Endodermal cell (in vitro differentiated cells): ENCODE results near the gene EPAS1. TPM values are rescaled to one million over a fixed set of nuclear protein-coding genes. Genes with fewer than 3 reads are reported as not detected.

Source experiments
- DNase-seq: peaks from one replicate; pipeline ENCODE4 v3.0.0-alpha.2; 2017
- H3K27ac ChIP-seq: 2 replicates; pipeline ENCODE4 v1.5.1; 2013; ENCODE audit warnings: mild to moderate bottlenecking, low read depth, low read length, moderate library complexity
- H3K27me3 ChIP-seq: 2 replicates; pipeline ENCODE4 v1.6.1; 2013; ENCODE audit warnings: mild to moderate bottlenecking, low read length, moderate library complexity; ENCODE audit not compliant: insufficient read depth, control insufficient read depth, poor library complexity, severe bottlenecking
- H3K36me3 ChIP-seq: 2 replicates; pipeline ENCODE4 v1.7.0; 2013; ENCODE audit warnings: mild to moderate bottlenecking, low read length, moderate library complexity; ENCODE audit not compliant: control insufficient read depth, insufficient read depth
- H3K4me1 ChIP-seq: one replicate; pipeline ENCODE4 v1.7.0; 2013; ENCODE audit warnings: low read length; ENCODE audit not compliant: control insufficient read depth, insufficient read depth
- H3K4me3 ChIP-seq: 2 replicates; pipeline ENCODE4 v1.5.1; 2013; ENCODE audit warnings: mild to moderate bottlenecking, low read length, moderate library complexity
- H3K9ac ChIP-seq: 2 replicates; pipeline ENCODE4 v1.6.1; 2013; ENCODE audit warnings: mild to moderate bottlenecking, low read length, moderate library complexity; ENCODE audit not compliant: poor library complexity, severe bottlenecking; ENCODE audit errors: extremely low read depth
- H3K9me3 ChIP-seq: 2 replicates; pipeline ENCODE4 v1.6.1; 2013; ENCODE audit warnings: mild to moderate bottlenecking, low read length, moderate library complexity; ENCODE audit not compliant: control insufficient read depth
- H3K27ac Mint-ChIP-seq: 2 replicates; pipeline ENCODE4 v1.8.0; 2020; ENCODE audit warnings: mixed read lengths
- H3K27me3 Mint-ChIP-seq: 2 replicates; pipeline ENCODE4 v1.8.0; 2021; ENCODE audit warnings: mild to moderate bottlenecking, mixed read lengths; ENCODE audit not compliant: insufficient read depth
- H3K36me3 Mint-ChIP-seq: 2 replicates; pipeline ENCODE4 v1.8.0; 2020; ENCODE audit warnings: low read depth, mixed read lengths
- H3K4me1 Mint-ChIP-seq: 2 replicates; pipeline ENCODE4 v1.8.0; 2020; ENCODE audit warnings: mixed read lengths
- H3K4me3 Mint-ChIP-seq: 2 replicates; pipeline ENCODE4 v1.8.0; 2020; ENCODE audit warnings: mild to moderate bottlenecking, moderate library complexity, mixed read lengths
- H3K9me3 Mint-ChIP-seq: 2 replicates; pipeline ENCODE4 v1.8.0; 2020; ENCODE audit warnings: mild to moderate bottlenecking, mixed read lengths
- WGBS, 2 experiments: methylation state at CpG; one replicate each; pipeline versions ENCODE4 v1.1.5 to v1.1.7; 2013; ENCODE audit warnings: missing lambda C conversion rate in 2 of 2, mixed read lengths in 1 of 2; ENCODE audit not compliant: insufficient coverage in 1 of 2, insufficient read length in 1 of 2; 5-methylcytosine and 5-hydroxymethylcytosine counted together
- total RNA-seq, 2 donors: library from RNA; stranded (reverse); fragmentation: NEBNext Ultra II Directional in 1 of 2; extraction: Animal tissue kit (Norgen Biotek cat#: 25700) in 1 of 2; gene quantifications; 2 replicates in 1 of 2; 3 replicates in 1 of 2; pipeline ENCODE4 v1.2.1, GENCODE V29; 2021
- TF ChIP-seq, protein P1 (sequence below): fragments of 200-600 bp; sonication (generic); conservative IDR thresholded peaks from 2 replicates; pipeline ENCODE4 v1.5.0; 2021; ENCODE audit warnings: antibody characterized with exemption, mild to moderate bottlenecking

Gene EPAS1
- total RNA-seq, 2 donors from 2014 or later, result 1.2 to 1.9 TPM

DNA sequence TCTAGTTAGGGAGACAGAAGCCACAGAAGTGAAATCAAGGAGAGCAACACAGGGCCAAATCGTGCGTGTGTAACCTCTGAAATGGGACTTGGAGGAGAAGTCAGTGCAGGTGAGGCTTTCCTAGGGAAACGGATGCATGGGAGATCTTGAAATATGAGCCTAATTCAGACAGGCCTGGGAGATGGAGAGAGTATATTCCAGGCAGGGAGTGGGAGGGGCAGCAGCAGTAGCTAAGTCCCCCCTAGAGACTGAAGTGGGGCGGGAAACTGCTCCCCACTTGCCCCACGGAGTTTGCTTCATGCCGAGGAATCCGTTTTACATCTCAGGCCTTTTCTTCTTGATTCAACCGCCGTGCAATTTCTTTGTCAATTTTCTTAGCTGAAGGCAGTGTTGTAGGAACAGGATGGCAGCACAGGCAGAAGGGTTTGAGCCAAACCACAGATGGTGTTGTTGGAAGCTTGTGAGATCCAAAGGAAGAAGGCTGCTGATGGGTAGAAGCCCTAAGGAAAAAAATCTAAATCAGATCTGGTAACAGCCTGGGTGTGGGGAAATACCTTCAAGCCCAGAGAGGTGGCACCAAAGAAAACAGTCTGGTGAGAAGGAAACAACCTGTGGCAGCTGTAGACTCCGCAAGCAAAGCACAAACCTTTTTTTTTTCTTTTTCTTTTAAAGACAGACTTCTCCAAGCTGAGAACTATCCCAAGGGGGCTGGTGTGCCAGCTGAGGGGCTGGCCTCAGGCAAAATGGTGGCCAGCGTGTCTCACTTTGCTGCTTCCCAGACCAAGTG, 40.2 kb downstream of the EPAS1 start:
- H3K9me3 ChIP-seq, result no peaks in the 10 kb centered on the region
- Mint-ChIP-seq H3K27ac (no peak overlapping the region), H3K36me3 (no peaks in the 10 kb centered on the region), H3K27me3 (peaks cover 38% of the 10 kb centered on the region), H3K9me3 (no peaks in the 10 kb centered on the region), H3K4me3 (no peak overlapping the region), H3K4me1 (peaks cover 25% of the 10 kb centered on the region)
- H3K4me1 ChIP-seq, result peaks cover 9% of the 10 kb centered on the region
- no peak overlapping the region for H3K4me3 ChIP-seq
- H3K27me3 ChIP-seq, result peaks cover 19% of the 10 kb centered on the region
- no peak for DNase-seq
- 87 to 92% methylated on average over 10 to 11 of the region's 11 CpGs for WGBS, 2 experiments
- no peak overlapping the region for H3K27ac ChIP-seq
- H3K9ac ChIP-seq, result no peak overlapping the region
- TF ChIP-seq, protein P1, sequence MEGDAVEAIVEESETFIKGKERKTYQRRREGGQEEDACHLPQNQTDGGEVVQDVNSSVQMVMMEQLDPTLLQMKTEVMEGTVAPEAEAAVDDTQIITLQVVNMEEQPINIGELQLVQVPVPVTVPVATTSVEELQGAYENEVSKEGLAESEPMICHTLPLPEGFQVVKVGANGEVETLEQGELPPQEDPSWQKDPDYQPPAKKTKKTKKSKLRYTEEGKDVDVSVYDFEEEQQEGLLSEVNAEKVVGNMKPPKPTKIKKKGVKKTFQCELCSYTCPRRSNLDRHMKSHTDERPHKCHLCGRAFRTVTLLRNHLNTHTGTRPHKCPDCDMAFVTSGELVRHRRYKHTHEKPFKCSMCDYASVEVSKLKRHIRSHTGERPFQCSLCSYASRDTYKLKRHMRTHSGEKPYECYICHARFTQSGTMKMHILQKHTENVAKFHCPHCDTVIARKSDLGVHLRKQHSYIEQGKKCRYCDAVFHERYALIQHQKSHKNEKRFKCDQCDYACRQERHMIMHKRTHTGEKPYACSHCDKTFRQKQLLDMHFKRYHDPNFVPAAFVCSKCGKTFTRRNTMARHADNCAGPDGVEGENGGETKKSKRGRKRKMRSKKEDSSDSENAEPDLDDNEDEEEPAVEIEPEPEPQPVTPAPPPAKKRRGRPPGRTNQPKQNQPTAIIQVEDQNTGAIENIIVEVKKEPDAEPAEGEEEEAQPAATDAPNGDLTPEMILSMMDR, result peak; percentile 19
- no peaks in the 10 kb centered on the region for H3K36me3 ChIP-seq

DNA sequence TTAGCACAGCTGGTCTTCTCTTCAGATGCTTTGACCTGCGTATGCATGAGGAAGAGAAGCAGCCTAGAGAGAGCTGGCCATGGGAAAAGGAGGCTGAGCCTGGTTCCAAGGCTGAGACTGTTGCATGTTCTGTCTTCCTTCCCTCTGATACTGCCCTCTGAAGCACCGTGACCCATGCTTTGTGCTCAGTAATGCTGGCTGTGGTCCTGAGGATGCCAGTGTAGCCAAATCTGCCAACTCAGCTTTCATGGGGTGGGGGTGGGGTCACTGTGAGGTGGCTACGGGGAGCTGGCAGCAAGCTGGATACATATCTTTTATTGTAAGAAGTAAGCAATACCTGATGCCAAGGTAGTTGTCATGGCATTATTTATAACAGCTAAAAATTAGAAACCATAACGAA, 41.5 kb downstream of the EPAS1 start:
- Mint-ChIP-seq H3K9me3 (no peaks in the 10 kb centered on the region), H3K27me3 (peaks cover 33% of the 10 kb centered on the region), H3K27ac (no peak overlapping the region), H3K36me3 (no peaks in the 10 kb centered on the region), H3K4me3 (no peak overlapping the region), H3K4me1 (peaks cover 32% of the 10 kb centered on the region)
- no peaks in the 10 kb centered on the region for H3K36me3 ChIP-seq
- peaks cover 9% of the 10 kb centered on the region for H3K4me1 ChIP-seq
- H3K27me3 ChIP-seq, result peaks cover 19% of the 10 kb centered on the region
- WGBS, 2 experiments, result 90 to 91% methylated on average over 1 to 4 of the region's 4 CpGs
- H3K9me3 ChIP-seq, result no peaks in the 10 kb centered on the region
- no peak overlapping the region for H3K27ac ChIP-seq
- H3K4me3 ChIP-seq, result no peak overlapping the region
- TF ChIP-seq, protein P1, result no peak
- DNase-seq, result no peak
- H3K9ac ChIP-seq, result no peak overlapping the region

DNA sequence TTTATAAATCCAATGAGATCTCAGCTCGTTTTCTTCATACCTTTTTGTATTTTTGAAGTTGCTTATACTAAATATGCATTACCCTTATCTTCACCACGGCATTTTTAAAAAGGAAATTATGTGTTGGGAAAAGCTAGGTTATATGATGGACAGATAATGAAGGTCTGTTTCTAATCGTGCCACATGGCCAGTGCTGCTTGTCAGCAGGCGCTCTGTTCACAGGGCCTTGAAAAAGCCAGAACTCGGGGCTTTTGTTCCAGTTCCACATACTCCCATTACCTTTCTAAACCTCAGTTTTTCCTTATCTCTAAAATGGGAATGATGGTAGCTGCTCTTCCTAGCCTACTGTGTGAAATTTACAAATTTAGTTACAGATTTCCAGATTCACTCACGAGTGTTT, 42.0 kb downstream of the EPAS1 start:
- Histone ChIP-seq H3K4me1 (peaks cover 9% of the 10 kb centered on the region), H3K9ac (no peak overlapping the region), H3K27me3 (peaks cover 19% of the 10 kb centered on the region), H3K9me3 (no peaks in the 10 kb centered on the region), H3K36me3 (no peaks in the 10 kb centered on the region), H3K27ac (no peak overlapping the region), H3K4me3 (no peak overlapping the region)
- H3K4me1 Mint-ChIP-seq, result peaks cover 32% of the 10 kb centered on the region
- 80 to 95% methylated on average over 1 to 6 of the region's 6 CpGs for WGBS, 2 experiments
- H3K36me3 Mint-ChIP-seq, result no peaks in the 10 kb centered on the region
- H3K27ac Mint-ChIP-seq, result no peak overlapping the region
- TF ChIP-seq, protein P1, result no peak
- peaks cover 30% of the 10 kb centered on the region for H3K27me3 Mint-ChIP-seq
- H3K4me3 Mint-ChIP-seq, result no peak overlapping the region
- no peaks in the 10 kb centered on the region for H3K9me3 Mint-ChIP-seq
- no peak for DNase-seq
